Transverse colon (tissue), 4 donors: ENCODE data around the gene MAZ. TPM values are rescaled to one million over a fixed set of nuclear protein-coding genes. Genes with fewer than 3 reads are reported as not detected.

Source experiments
- DNase-seq: peaks from one replicate; pipeline ENCODE4 v3.0.0-alpha.2; 2019
- H3K27ac ChIP-seq, 4 donors: fragments of 200-600 bp; sonication (generic); 2 replicates each; pipeline ENCODE4 v1.5.1; 2016 to 2018; ENCODE audit warnings: inconsistent platforms in 4 of 4
- H3K27me3 ChIP-seq: fragments of 200-600 bp; sonication (generic); 2 replicates; pipeline ENCODE4 v1.5.1; 2017; ENCODE audit warnings: inconsistent platforms
- H3K36me3 ChIP-seq, 4 donors: fragments of 200-600 bp; sonication (generic); 2 replicates each; pipeline ENCODE4 v1.5.1; 2017 to 2019; ENCODE audit warnings: inconsistent platforms in 4 of 4
- H3K4me1 ChIP-seq, 4 donors: fragments of 200-600 bp; sonication (generic); 2 replicates each; pipeline ENCODE4 v1.5.1; 2017 to 2020; ENCODE audit warnings: inconsistent platforms in 4 of 4
- H3K4me3 ChIP-seq, 4 donors: fragments of 200-600 bp; sonication (generic); 1 replicate in 1 of 4; 2 replicates in 3 of 4; pipeline versions ENCODE4 v1.5.1 to v1.6.1; 2017 to 2019; ENCODE audit warnings: inconsistent platforms in 4 of 4
- H3K9me3 ChIP-seq, 2 donors: fragments of 200-600 bp; sonication (generic); 2 replicates each; pipeline ENCODE4 v1.5.1; 2017 to 2019; ENCODE audit warnings: inconsistent platforms in 2 of 2
- EP300 ChIP-seq: sonication (generic); formaldehyde crosslinking; IDR thresholded peaks from one replicate; pipeline ENCODE4 v1.6.1; 2017; ENCODE audit warnings: antibody characterized with exemption, low read depth
- POLR2A ChIP-seq: fragments of 450-650 bp; IDR thresholded peaks from one replicate; pipeline ENCODE4 v1.6.1; 2016; ENCODE audit warnings: antibody characterized with exemption, mild to moderate bottlenecking, moderate library complexity
- POLR2AphosphoS5 ChIP-seq, 3 donors: sonication (generic); formaldehyde crosslinking; IDR thresholded peaks; one replicate each; pipeline ENCODE4 v1.6.1; 2016; ENCODE audit warnings: antibody characterized with exemption in 3 of 3
- WGBS, 2 donors: methylation state at CpG; one replicate each; pipeline ENCODE4 v1.1.5; 2018; ENCODE audit warnings: low coverage in 1 of 2; 5-methylcytosine and 5-hydroxymethylcytosine counted together
- in situ Hi-C, 4 donors: fragments of 200-750 bp; cut with MboI; loops; one replicate each; pipeline versions ENCODE4 v1.15.0 to v1.15.1; 2017; ENCODE audit warnings: low sequenced_read_pairs in 3 of 4, low pct_ligation_motif_present in 1 of 4, low pct_unique_long_range_greater_than_20kb in 1 of 4
- intact Hi-C: fragments of 100-400 bp; cut with DNase I; formaldehyde crosslinking; loops from one replicate; pipeline ENCODE4 v1.15.1; 2023; ENCODE audit warnings: low total_unique reads
- total RNA-seq, 4 donors: library from RNA; depleted of rRNA; stranded (reverse); fragments of >200 nt; gene quantifications; one replicate each; pipeline ENCODE4 v1.1.0, GENCODE V29; 2016
- TF ChIP-seq, protein P1 (sequence below), 5 experiments: fragments of 200-600 bp in 3 of 5; fragments of 450-650 bp in 2 of 5; sonication (generic) in 3 of 5; IDR thresholded peaks; 1 replicate in 2 of 5; 2 replicates in 3 of 5; pipeline ENCODE4 v1.5.1; 2016 to 2017; ENCODE audit warnings: antibody characterized with exemption in 5 of 5, inconsistent platforms in 3 of 5, mild to moderate bottlenecking in 2 of 5, moderate library complexity in 1 of 5

The MAZ gene
- total RNA-seq, 4 donors from 2014 or later = 170 to 292 (median 233) TPM

DNA sequence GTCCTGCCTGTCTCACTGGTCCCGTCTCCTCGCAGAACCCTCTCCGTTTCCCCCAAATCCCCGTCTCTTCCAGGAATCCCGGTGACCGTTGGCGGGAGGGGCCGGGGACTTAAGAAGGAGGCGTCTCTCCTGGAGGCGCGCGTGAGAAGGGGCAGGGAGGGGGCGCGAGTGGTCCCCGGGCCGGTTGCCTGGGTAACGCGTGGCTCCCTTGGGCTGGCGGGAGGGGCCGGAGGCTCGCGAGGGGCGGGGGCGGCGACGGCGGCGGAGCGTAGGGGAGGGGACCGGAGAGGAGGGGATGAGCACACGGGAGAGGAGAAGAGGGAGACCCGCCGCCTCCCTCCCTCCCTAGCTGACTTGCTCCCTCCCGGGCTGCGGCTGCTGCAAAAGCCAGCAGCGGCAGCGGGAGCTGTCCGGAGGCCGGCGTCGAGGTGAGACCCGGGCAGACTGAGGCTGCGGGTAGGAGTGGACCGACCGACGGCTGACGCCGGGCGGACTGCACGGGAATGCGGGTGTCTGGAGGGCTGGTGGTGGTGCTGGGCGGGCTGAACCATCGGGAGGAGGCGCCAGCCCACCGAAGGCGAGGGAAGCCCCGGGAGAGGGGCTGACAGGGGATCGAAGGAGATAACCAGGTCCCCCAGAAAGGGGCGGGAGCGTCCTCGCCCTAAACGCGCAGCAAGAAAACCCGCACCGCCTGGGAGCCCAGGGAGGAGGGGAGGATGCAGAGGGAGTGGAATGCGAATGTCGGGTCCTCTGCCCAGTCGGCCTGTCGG lies 5.8 kb downstream of the MAZ start, which contains the start of gene PRRT2:
Gene PRRT2, plus strand, starts transcription at position 298 of the 770 bp plus-strand sequence. CDS start 862 bp downstream, outside the sequence.
- Histone ChIP-seq H3K4me3 (peak within 1 kb of the TSS; percentile 28 to 58 (median 42)), H3K27ac (peak within 1 kb of the TSS; percentile 93 to 98 (median 96)), H3K27me3 (no peaks in the 10 kb centered on the region), H3K9me3 (no peaks in the 10 kb centered on the region), H3K4me1 (peaks cover 47 to 86% (median 71%) of the 10 kb centered on the region in 4 donors), H3K36me3 (no peaks in the 10 kb centered on the region)
- intact Hi-C loops (no loop called here), in situ Hi-C loops (no loop called here)
- no peak for TF ChIP-seq EP300
- TF ChIP-seq POLR2AphosphoS5 (IDR thresholded peaks at IDR 0.05) = peak in 1 of 3 donors; percentile 19
- TF ChIP-seq POLR2A = no peak
- TF ChIP-seq, protein P1, sequence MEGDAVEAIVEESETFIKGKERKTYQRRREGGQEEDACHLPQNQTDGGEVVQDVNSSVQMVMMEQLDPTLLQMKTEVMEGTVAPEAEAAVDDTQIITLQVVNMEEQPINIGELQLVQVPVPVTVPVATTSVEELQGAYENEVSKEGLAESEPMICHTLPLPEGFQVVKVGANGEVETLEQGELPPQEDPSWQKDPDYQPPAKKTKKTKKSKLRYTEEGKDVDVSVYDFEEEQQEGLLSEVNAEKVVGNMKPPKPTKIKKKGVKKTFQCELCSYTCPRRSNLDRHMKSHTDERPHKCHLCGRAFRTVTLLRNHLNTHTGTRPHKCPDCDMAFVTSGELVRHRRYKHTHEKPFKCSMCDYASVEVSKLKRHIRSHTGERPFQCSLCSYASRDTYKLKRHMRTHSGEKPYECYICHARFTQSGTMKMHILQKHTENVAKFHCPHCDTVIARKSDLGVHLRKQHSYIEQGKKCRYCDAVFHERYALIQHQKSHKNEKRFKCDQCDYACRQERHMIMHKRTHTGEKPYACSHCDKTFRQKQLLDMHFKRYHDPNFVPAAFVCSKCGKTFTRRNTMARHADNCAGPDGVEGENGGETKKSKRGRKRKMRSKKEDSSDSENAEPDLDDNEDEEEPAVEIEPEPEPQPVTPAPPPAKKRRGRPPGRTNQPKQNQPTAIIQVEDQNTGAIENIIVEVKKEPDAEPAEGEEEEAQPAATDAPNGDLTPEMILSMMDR (IDR thresholded peaks at IDR 0.05) = no peak
- 1 to 3% methylated on average over 14 to 59 of the region's 69 CpGs for WGBS, 2 donors
- DNase-seq = peak; percentile 64

- Histone ChIP-seq H3K4me3 (peak overlapping the region in 3 of 4 donors; percentile 38 to 58 (median 46)), H3K27ac (peak overlapping the region; percentile 93 to 98 (median 96)), H3K4me1 (peaks cover 53 to 87% (median 78%) of the 10 kb centered on the region in 4 donors), H3K36me3 (peaks cover 0 to 5% (median 0%) of the 10 kb centered on the region in 4 donors), H3K27me3 (no peaks in the 10 kb centered on the region), H3K9me3 (no peaks in the 10 kb centered on the region)
- no peak for DNase-seq
- WGBS, 2 donors = 75% methylated on average over 9 of the region's 9 CpGs; no CpG with 5 or more reads in 1 of the 2 donors
- TF ChIP-seq EP300 (no peak), POLR2A (no peak), POLR2AphosphoS5 (IDR thresholded peaks at IDR 0.05) (no peak)
- TF ChIP-seq, protein P1 (IDR thresholded peaks at IDR 0.05) = no peak
- in situ Hi-C loops = no loop called here
- intact Hi-C loops = no loop called here
Measured at GRCh38 chr16:29812754-29813643, 6.7 kb downstream of the MAZ start.

DNA sequence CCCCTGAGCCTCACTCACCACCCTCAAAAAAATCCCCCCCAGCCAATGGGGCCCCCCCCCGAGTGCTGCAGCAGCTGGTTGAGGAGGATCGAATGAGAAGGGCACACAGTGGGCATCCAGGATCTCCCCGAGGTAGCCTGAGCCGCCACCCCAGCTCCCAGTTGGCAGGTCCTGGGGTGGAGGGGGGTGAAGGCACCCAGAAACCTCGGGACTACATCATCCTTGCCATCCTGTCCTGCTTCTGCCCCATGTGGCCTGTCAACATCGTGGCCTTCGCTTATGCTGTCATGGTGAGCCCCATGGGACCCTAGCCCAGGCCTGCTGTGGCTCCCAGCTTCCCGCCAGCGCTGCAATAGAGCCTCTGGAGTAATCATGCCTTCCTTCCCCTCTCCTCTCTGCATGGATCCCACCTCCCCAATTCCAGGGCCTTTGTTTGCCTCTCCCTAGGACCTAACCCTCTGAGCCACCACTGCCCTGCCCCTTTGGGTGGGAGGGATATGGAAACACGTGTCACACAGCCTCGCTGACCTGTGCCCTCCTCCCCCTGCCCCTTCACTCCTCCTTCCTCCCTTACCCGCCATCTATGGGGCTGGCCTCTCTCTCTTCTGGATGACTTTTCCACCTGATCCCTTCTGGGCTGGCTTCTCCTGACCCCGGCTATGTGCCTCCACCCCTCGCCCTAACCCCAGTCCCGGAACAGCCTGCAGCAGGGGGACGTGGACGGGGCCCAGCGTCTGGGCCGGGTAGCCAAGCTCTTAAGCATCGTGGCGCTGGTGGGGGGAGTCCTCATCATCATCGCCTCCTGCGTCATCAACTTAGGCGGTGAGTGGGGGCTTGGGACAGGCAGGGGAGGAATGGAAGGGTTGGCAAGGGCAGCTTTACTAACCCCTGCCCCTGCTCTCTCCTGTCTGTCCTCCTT lies 7.6 kb downstream of the MAZ start:
- Histone ChIP-seq H3K27me3 (no peaks in the 10 kb centered on the region), H3K4me3 (no peak overlapping the region), H3K36me3 (peaks cover 0 to 13% (median 0%) of the 10 kb centered on the region in 4 donors), H3K4me1 (peaks cover 51 to 87% (median 78%) of the 10 kb centered on the region in 4 donors), H3K27ac (peak overlapping the region; percentile 28 to 97 (median 94)), H3K9me3 (no peaks in the 10 kb centered on the region)
- no peak for DNase-seq
- in situ Hi-C loops (no loop called here), intact Hi-C loops (no loop called here)
- no peak for TF ChIP-seq EP300
- no peak for TF ChIP-seq POLR2AphosphoS5 (IDR thresholded peaks at IDR 0.05)
- no peak for TF ChIP-seq POLR2A
- TF ChIP-seq, protein P1 (IDR thresholded peaks at IDR 0.05) = no peak
- 61 to 72% methylated on average over 3 to 22 of the region's 24 CpGs for WGBS, 2 donors
